Measurements from ENCODE around the gene MCF2. TPM values are rescaled to one million over a fixed set of nuclear protein-coding genes. Genes with fewer than 3 reads are reported as not detected.

Gene MCF2
- total and polyA plus RNA-seq, 4 experiments from 2014 or later, result 0.09 to 0.55 (median 0.47) TPM; not detected in 1

DNA sequence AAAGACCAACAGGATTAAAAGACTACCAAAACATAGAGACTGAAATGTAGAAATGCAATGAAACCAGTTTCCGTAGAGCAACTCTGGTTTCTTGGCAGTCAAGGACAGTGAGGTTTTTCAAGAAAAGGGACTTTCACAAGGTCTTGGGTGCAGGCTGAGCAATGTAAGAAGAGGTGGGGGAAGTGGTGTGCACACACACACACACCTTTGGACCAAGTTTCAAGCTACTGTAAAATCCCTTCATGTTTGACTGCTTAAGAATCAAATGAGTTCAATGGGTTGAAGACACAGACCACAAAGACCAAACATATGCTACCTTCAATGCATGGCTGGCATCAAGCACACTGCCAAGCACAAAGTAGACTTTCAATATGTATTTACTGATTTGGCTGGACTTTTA lies 17.8 kb upstream of the MCF2 start:
- ChIA-PET CTCF (ENCODE audit: partially characterized antibody) (interaction anchor here (0.6 kb wide), 1 partner anchor 12 kb away, joined by 3 read pairs; no protein-coding TSS in a partner anchor), POLR2A (ENCODE audit: partially characterized antibody) (no interaction called here)
- H3K4me1 ChIP-seq (ENCODE audit: insufficient read depth, low read length), result no peaks in the 10 kb centered on the region

DNA sequence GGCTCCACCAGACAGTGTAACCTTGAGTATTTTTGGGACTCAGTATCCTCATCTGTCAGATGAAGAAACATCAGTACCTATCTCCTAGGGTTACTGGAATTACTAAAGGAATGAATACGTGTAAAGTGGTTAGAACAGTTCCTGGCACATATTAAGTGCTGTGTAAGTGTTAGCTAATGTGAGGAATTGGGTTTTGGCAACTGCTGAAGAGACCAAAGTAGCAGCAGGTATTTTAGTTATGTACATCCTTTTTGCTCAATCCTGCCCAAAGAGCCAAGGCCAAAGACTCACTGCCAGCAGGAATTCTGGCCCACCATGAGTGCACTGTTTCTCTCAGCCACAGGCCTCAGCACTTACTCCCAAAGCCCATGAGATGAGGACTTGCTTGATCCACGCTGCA lies 16.7 kb upstream of the MCF2 start:
- Mint-ChIP-seq H3K36me3 (peaks cover 0 to 18% of the 10 kb centered on the region in 2 donors), H3K27ac (no peak overlapping the region), H3K4me3 (no peak overlapping the region), H3K27me3 (no peaks in the 10 kb centered on the region), H3K9me3 (no peaks in the 10 kb centered on the region), H3K4me1 (peaks cover 0 to 1% (median 0%) of the 10 kb centered on the region in 4 donors)
- DNase-seq, result no peak
- H3K27ac ChIP-seq (ENCODE audit: low read depth, low read length), result no peak overlapping the region
- no peak overlapping the region for H3K4me3 ChIP-seq (ENCODE audit: low read length in 2 of 2)
- intact Hi-C loops (cut with micrococcal nuclease), result no loop called here
- H3K9me3 ChIP-seq (ENCODE audit: control insufficient read depth in 1 of 2, low read length in 2 of 2), result no peaks in the 10 kb centered on the region
- H3K36me3 ChIP-seq (ENCODE audit: insufficient read depth, low read length), result no peaks in the 10 kb centered on the region
- CTCF ChIA-PET (ENCODE audit: partially characterized antibody), result no interaction called here
- H3K4me1 ChIP-seq (ENCODE audit: insufficient read depth, low read length), result no peaks in the 10 kb centered on the region
- POLR2A ChIA-PET (ENCODE audit: partially characterized antibody), result no interaction called here
- no peaks in the 10 kb centered on the region for H3K27me3 ChIP-seq (ENCODE audit: insufficient read depth, low read length)

More for the DNA sequence above, 17.8 kb upstream of the MCF2 start:
- Histone ChIP-seq H3K4me3 (ENCODE audit: low read length in 2 of 2) (no peak overlapping the region), H3K27me3 (ENCODE audit: insufficient read depth, low read length) (no peaks in the 10 kb centered on the region), H3K9me3 (ENCODE audit: control insufficient read depth in 1 of 2, low read length in 2 of 2) (no peaks in the 10 kb centered on the region), H3K27ac (ENCODE audit: low read depth, low read length) (no peak overlapping the region), H3K36me3 (ENCODE audit: insufficient read depth, low read length) (no peaks in the 10 kb centered on the region)
- H3K4me3 Mint-ChIP-seq, result no peak overlapping the region
- no peaks in the 10 kb centered on the region for H3K9me3 Mint-ChIP-seq
- no peak overlapping the region for H3K27ac Mint-ChIP-seq
- no peaks in the 10 kb centered on the region for H3K27me3 Mint-ChIP-seq
- intact Hi-C loops (cut with micrococcal nuclease), result no loop called here
- peaks cover 0 to 19% of the 10 kb centered on the region in 2 donors for H3K36me3 Mint-ChIP-seq
- no peak for DNase-seq
- peaks cover 0 to 1% (median 0%) of the 10 kb centered on the region in 4 donors for H3K4me1 Mint-ChIP-seq

DNA sequence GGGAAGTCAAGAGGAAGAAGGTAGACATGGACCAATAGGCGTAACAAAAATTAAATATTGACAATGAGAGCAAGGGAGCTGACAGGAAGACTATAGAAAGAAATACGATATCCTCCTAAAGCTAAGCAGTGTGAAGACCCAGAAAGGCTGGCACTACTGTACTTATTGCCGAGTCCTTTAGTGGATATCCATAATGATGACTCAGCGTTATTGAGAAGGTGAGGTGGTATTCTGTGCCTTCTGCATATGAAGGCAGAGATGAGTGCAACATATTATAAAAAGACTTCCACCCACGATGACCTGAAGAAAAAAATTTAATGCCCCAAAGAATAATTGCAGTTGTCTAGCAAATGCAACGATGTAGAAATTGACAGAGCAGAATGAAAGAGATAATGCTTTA lies 13.0 kb upstream of the MCF2 start:
- no peak for DNase-seq
- Mint-ChIP-seq H3K27ac (no peak overlapping the region), H3K4me1 (peaks cover 0 to 1% (median 0%) of the 10 kb centered on the region in 4 donors), H3K36me3 (peaks cover 0 to 2% of the 10 kb centered on the region in 2 donors), H3K9me3 (peaks cover 0 to 1% (median 0%) of the 10 kb centered on the region in 8 donors), H3K27me3 (no peaks in the 10 kb centered on the region), H3K4me3 (no peak overlapping the region)
- intact Hi-C loops (cut with micrococcal nuclease), result no loop called here
- Histone ChIP-seq H3K27me3 (ENCODE audit: insufficient read depth, low read length) (no peaks in the 10 kb centered on the region), H3K36me3 (ENCODE audit: insufficient read depth, low read length) (no peaks in the 10 kb centered on the region), H3K27ac (ENCODE audit: low read depth, low read length) (no peak overlapping the region), H3K4me1 (ENCODE audit: insufficient read depth, low read length) (no peaks in the 10 kb centered on the region), H3K4me3 (ENCODE audit: low read length in 2 of 2) (no peak overlapping the region), H3K9me3 (ENCODE audit: control insufficient read depth in 1 of 2, low read length in 2 of 2) (no peaks in the 10 kb centered on the region)
- CTCF ChIA-PET (ENCODE audit: partially characterized antibody), result no interaction called here
- POLR2A ChIA-PET (ENCODE audit: partially characterized antibody), result no interaction called here

DNA sequence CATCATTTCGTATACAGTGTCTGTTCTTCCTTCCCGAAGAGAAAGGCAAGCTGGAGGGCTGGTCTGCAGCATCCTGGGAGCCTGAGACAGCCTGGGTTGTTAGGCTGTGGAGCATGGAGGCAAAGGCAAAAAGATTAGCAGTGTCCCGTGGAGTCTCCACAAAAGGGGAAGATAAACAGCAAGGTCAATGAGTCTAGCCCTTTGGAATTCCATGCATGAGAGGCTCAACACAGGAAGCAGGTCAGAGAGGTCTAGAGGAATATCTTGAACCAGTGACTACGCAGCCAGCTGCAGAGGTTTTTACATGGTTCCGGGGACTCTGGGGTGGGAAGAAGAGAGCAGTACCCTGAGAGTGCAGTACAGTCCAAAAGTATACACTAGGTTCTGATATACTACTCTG lies 12.2 kb upstream of the MCF2 start:
- Histone ChIP-seq H3K4me1 (ENCODE audit: insufficient read depth, low read length) (no peaks in the 10 kb centered on the region), H3K9me3 (ENCODE audit: control insufficient read depth in 1 of 2, low read length in 2 of 2) (no peaks in the 10 kb centered on the region), H3K27ac (ENCODE audit: low read depth, low read length) (no peak overlapping the region), H3K27me3 (ENCODE audit: insufficient read depth, low read length) (no peaks in the 10 kb centered on the region), H3K4me3 (ENCODE audit: low read length in 2 of 2) (no peak overlapping the region), H3K36me3 (ENCODE audit: insufficient read depth, low read length) (no peaks in the 10 kb centered on the region)
- Mint-ChIP-seq H3K9me3 (peaks cover 0 to 1% (median 0%) of the 10 kb centered on the region in 8 donors), H3K27ac (no peak overlapping the region), H3K36me3 (peaks cover 0 to 1% of the 10 kb centered on the region in 2 donors), H3K27me3 (no peaks in the 10 kb centered on the region), H3K4me3 (no peak overlapping the region), H3K4me1 (peaks cover 0 to 1% (median 0%) of the 10 kb centered on the region in 4 donors)
- DNase-seq, result no peak
- ChIA-PET POLR2A (ENCODE audit: partially characterized antibody) (interaction anchor here (0.7 kb wide), 1 partner anchor 209 kb away, joined by 4 read pairs; no protein-coding TSS in a partner anchor), CTCF (ENCODE audit: partially characterized antibody) (no interaction called here)
- intact Hi-C loops (cut with micrococcal nuclease), result no loop called here

DNA sequence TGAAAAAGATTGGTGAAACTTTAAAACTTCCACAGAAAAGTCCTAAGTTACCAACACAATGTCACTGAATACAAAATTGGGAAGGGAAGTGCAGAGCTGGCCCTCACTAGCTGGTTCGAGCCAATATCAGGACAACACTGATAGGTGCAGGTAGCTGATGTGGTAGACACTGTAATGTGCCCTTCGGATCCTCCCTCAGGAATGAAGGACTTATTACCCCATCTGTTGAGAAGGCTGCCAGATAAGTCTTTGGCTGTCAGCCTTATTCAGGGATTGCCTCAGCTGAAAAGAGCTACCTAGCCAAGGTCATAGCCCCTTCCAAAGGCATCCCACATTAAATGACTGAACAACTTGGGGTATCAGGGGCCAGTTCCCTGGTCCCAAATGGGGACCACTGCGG lies 5.3 kb downstream of the MCF2 start:
- Mint-ChIP-seq H3K27ac (no peak overlapping the region), H3K4me3 (no peak overlapping the region), H3K36me3 (no peaks in the 10 kb centered on the region), H3K27me3 (no peaks in the 10 kb centered on the region), H3K9me3 (peaks cover 0 to 5% (median 0%) of the 10 kb centered on the region in 8 donors), H3K4me1 (no peaks in the 10 kb centered on the region)
- Histone ChIP-seq H3K27me3 (ENCODE audit: insufficient read depth, low read length) (no peaks in the 10 kb centered on the region), H3K4me1 (ENCODE audit: insufficient read depth, low read length) (no peaks in the 10 kb centered on the region), H3K9me3 (ENCODE audit: control insufficient read depth in 1 of 2, low read length in 2 of 2) (no peaks in the 10 kb centered on the region), H3K4me3 (ENCODE audit: low read length in 2 of 2) (no peak overlapping the region), H3K36me3 (ENCODE audit: insufficient read depth, low read length) (no peaks in the 10 kb centered on the region), H3K27ac (ENCODE audit: low read depth, low read length) (no peak overlapping the region)
- intact Hi-C loops (cut with micrococcal nuclease), result no loop called here
- ChIA-PET POLR2A (ENCODE audit: partially characterized antibody) (no interaction called here), CTCF (ENCODE audit: partially characterized antibody) (no interaction called here)
- DNase-seq, result no peak

DNA sequence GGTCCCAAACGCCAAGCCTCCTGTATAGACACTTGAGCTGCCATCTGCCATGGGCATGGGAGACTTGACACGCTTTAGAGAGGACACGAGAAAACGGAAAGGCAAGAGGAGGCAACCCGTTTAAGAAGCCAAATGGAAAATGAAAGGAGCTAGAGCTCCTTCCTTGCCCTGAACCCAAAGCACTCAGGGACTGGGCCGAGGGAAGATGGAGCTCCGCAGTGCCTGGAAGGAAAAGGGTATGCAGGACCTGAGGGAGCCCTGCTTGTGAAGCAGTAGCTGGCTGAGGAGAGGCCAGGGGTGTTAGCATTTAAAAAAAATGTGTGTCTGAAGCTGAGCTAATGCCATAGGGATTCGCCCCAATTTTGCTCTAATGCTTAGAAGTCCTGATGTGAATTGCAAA lies 15.1 kb downstream of the MCF2 start:
- H3K9me3 ChIP-seq (ENCODE audit: control insufficient read depth in 1 of 2, low read length in 2 of 2), result no peaks in the 10 kb centered on the region
- H3K4me3 Mint-ChIP-seq, result no peak overlapping the region
- no peaks in the 10 kb centered on the region for H3K4me1 ChIP-seq (ENCODE audit: insufficient read depth, low read length)
- H3K27ac ChIP-seq (ENCODE audit: low read depth, low read length), result no peak overlapping the region
- POLR2A ChIA-PET (ENCODE audit: partially characterized antibody), result no interaction called here
- no peak overlapping the region for H3K27ac Mint-ChIP-seq
- no peaks in the 10 kb centered on the region for H3K4me1 Mint-ChIP-seq
- DNase-seq, result no peak
- H3K9me3 Mint-ChIP-seq, result no peaks in the 10 kb centered on the region
- CTCF ChIA-PET (ENCODE audit: partially characterized antibody), result no interaction called here
- no peaks in the 10 kb centered on the region for H3K36me3 ChIP-seq (ENCODE audit: insufficient read depth, low read length)
- H3K27me3 Mint-ChIP-seq, result peaks cover 4 to 7% of the 10 kb centered on the region in 2 donors
- H3K36me3 Mint-ChIP-seq, result peaks cover 0 to 7% of the 10 kb centered on the region in 2 donors
- intact Hi-C loops (cut with micrococcal nuclease), result no loop called here
- no peak overlapping the region for H3K4me3 ChIP-seq (ENCODE audit: low read length in 2 of 2)
- H3K27me3 ChIP-seq (ENCODE audit: insufficient read depth, low read length), result no peaks in the 10 kb centered on the region

DNA sequence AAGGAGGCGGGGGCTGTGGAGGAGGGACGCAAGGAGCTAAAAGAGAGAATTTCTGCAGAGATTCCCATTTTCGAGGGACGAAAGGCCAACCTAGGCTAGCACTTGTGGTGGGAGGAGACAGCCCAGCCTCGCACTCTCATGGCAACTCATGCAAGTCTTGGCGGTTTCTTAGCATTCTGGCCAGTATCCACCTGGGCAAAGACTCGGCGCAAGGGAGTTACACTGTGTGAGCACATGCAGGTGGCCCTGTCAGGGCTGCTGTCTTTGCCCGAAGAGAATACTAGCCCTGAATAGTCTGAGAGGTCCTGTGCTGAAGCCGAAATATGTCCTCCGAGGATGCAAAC lies 15.5 kb downstream of the MCF2 start:
- H3K36me3 ChIP-seq (ENCODE audit: insufficient read depth, low read length), result no peaks in the 10 kb centered on the region
- Mint-ChIP-seq H3K4me1 (no peaks in the 10 kb centered on the region), H3K9me3 (no peaks in the 10 kb centered on the region), H3K27me3 (peaks cover 4 to 7% of the 10 kb centered on the region in 2 donors), H3K4me3 (no peak overlapping the region), H3K36me3 (peaks cover 0 to 7% of the 10 kb centered on the region in 2 donors), H3K27ac (no peak overlapping the region)
- intact Hi-C loops (cut with micrococcal nuclease), result no loop called here
- ChIA-PET CTCF (ENCODE audit: partially characterized antibody) (no interaction called here), POLR2A (ENCODE audit: partially characterized antibody) (no interaction called here)
- no peak for DNase-seq
- H3K9me3 ChIP-seq (ENCODE audit: control insufficient read depth in 1 of 2, low read length in 2 of 2), result no peaks in the 10 kb centered on the region
- H3K4me3 ChIP-seq (ENCODE audit: low read length in 2 of 2), result no peak overlapping the region
- no peak overlapping the region for H3K27ac ChIP-seq (ENCODE audit: low read depth, low read length)
- H3K4me1 ChIP-seq (ENCODE audit: insufficient read depth, low read length), result no peaks in the 10 kb centered on the region
- no peaks in the 10 kb centered on the region for H3K27me3 ChIP-seq (ENCODE audit: insufficient read depth, low read length)

Data from CD4-positive, alpha-beta memory T cell (primary cell).